Measurements from ENCODE around the gene NBDY.

The NBDY gene

GRCh38 chrX:56793521-56794320 lies 64.7 kb downstream of the NBDY start:
- Histone ChIP-seq H3K4me3 (peak overlapping the region; percentile 47), H3K9me3 (no peaks in the 10 kb centered on the region), H3K4me1 (peaks cover 45% of the 10 kb centered on the region), H3K4me2 (peak overlapping the region; percentile 72), H3K27ac (peak overlapping the region; percentile 84), H4K20me1 (0 out of 2 replicates have a peak, but pooled peaks cover 2% of the 10 kb centered on the region), H3K27me3 (0 out of 2 replicates have a peak, but pooled peaks cover 4% of the 10 kb centered on the region), H3K36me3 (peaks cover 25% of the 10 kb centered on the region; the same call in 1 of the 2 replicates), H3K9ac (peak overlapping the region; percentile 84)
- TF ChIP-seq Cebpa-rat (IDR thresholded peaks at IDR 0.05), result no peak

- no peak for TF ChIP-seq Cebpa-rat (IDR thresholded peaks at IDR 0.05)
- Histone ChIP-seq H3K4me2 (no peak overlapping the region; the same call in 1 of the 2 replicates), H3K9ac (no peak overlapping the region), H3K4me1 (peaks cover 54% of the 10 kb centered on the region), H4K20me1 (0 out of 2 replicates have a peak, but pooled peaks cover 9% of the 10 kb centered on the region), H3K9me3 (no peaks in the 10 kb centered on the region), H3K4me3 (no peak overlapping the region), H3K36me3 (peaks cover 20% of the 10 kb centered on the region; the same call in 1 of the 2 replicates), H3K27ac (no peak overlapping the region), H3K27me3 (0 out of 2 replicates have a peak, but pooled peaks cover 4% of the 10 kb centered on the region)
Observed at GRCh38 chrX:56794404-56795230, 65.6 kb downstream of the NBDY start.

- Histone ChIP-seq H4K20me1 (0 out of 2 replicates have a peak, but pooled peaks cover 9% of the 10 kb centered on the region), H3K4me3 (no peak overlapping the region), H3K4me2 (no peak overlapping the region), H3K9ac (no peak overlapping the region), H3K4me1 (peaks cover 61% of the 10 kb centered on the region), H3K36me3 (peaks cover 13% of the 10 kb centered on the region; the same call in 1 of the 2 replicates), H3K27me3 (0 out of 2 replicates have a peak, but pooled peaks cover 4% of the 10 kb centered on the region), H3K9me3 (no peaks in the 10 kb centered on the region), H3K27ac (no peak overlapping the region)
- no peak for TF ChIP-seq Cebpa-rat (IDR thresholded peaks at IDR 0.05)
Observed at GRCh38 chrX:56795309-56795868, 66.3 kb downstream of the NBDY start.

GRCh38 chrX:56796641-56797395 lies 67.8 kb downstream of the NBDY start:
- 0 out of 2 replicates have a peak, but pooled peaks cover 9% of the 10 kb centered on the region for H4K20me1 ChIP-seq
- H3K4me3 ChIP-seq, result no peak overlapping the region
- H3K36me3 ChIP-seq, result peaks cover 11% of the 10 kb centered on the region; the same call in 1 of the 2 replicates
- no peak overlapping the region for H3K4me2 ChIP-seq
- no peak overlapping the region for H3K9ac ChIP-seq
- no peak for TF ChIP-seq Cebpa-rat (IDR thresholded peaks at IDR 0.05)
- 0 out of 2 replicates have a peak, but pooled peaks cover 4% of the 10 kb centered on the region for H3K27me3 ChIP-seq
- no peak overlapping the region for H3K27ac ChIP-seq
- no peaks in the 10 kb centered on the region for H3K9me3 ChIP-seq
- peaks cover 66% of the 10 kb centered on the region for H3K4me1 ChIP-seq

- Histone ChIP-seq H3K4me1 (peaks cover 66% of the 10 kb centered on the region), H4K20me1 (0 out of 2 replicates have a peak, but pooled peaks cover 9% of the 10 kb centered on the region), H3K4me2 (peak overlapping the region; percentile 73; the same call in 1 of the 2 replicates), H3K36me3 (peaks cover 8% of the 10 kb centered on the region; the same call in 1 of the 2 replicates), H3K4me3 (no peak overlapping the region), H3K9ac (no peak overlapping the region), H3K9me3 (no peaks in the 10 kb centered on the region), H3K27me3 (0 out of 2 replicates have a peak, but pooled peaks cover 4% of the 10 kb centered on the region), H3K27ac (no peak overlapping the region)
- no peak for TF ChIP-seq Cebpa-rat (IDR thresholded peaks at IDR 0.05)
Observed at GRCh38 chrX:56797574-56798338, 68.7 kb downstream of the NBDY start.

- no peak for TF ChIP-seq Cebpa-rat (IDR thresholded peaks at IDR 0.05)
- peaks cover 62% of the 10 kb centered on the region for H3K4me1 ChIP-seq
- H3K27ac ChIP-seq, result no peak overlapping the region
- 0 out of 2 replicates have a peak, but pooled peaks cover 8% of the 10 kb centered on the region for H3K36me3 ChIP-seq
- H3K27me3 ChIP-seq, result 0 out of 2 replicates have a peak, but pooled peaks cover 4% of the 10 kb centered on the region
- H4K20me1 ChIP-seq, result 0 out of 2 replicates have a peak, but pooled peaks cover 9% of the 10 kb centered on the region
- H3K9ac ChIP-seq, result no peak overlapping the region
- H3K4me2 ChIP-seq, result peak overlapping the region; percentile 73; the same call in 1 of the 2 replicates
- no peaks in the 10 kb centered on the region for H3K9me3 ChIP-seq
- H3K4me3 ChIP-seq, result no peak overlapping the region
Observed at GRCh38 chrX:56798339-56798711, 69.3 kb downstream of the NBDY start.

GRCh38 chrX:56798866-56799758 lies 70.1 kb downstream of the NBDY start:
- H3K4me3 ChIP-seq, result peak overlapping the region; percentile 45; the same call in 1 of the 2 replicates
- 0 out of 2 replicates have a peak, but pooled peaks cover 4% of the 10 kb centered on the region for H3K27me3 ChIP-seq
- no peaks in the 10 kb centered on the region for H3K9me3 ChIP-seq
- peak overlapping the region; percentile 73 for H3K4me2 ChIP-seq
- 0 out of 2 replicates have a peak, but pooled peaks cover 9% of the 10 kb centered on the region for H4K20me1 ChIP-seq
- H3K27ac ChIP-seq, result no peak overlapping the region
- 0 out of 2 replicates have a peak, but pooled peaks cover 8% of the 10 kb centered on the region for H3K36me3 ChIP-seq
- peaks cover 59% of the 10 kb centered on the region for H3K4me1 ChIP-seq
- no peak for TF ChIP-seq Cebpa-rat (IDR thresholded peaks at IDR 0.05)
- 0 out of 2 replicates have a peak overlapping the region, but pooled peaks have one; percentile 24 for H3K9ac ChIP-seq

Measured in BLaER1 (cell line).